ENCODE data around the gene KNL1.

Gene KNL1

DNA sequence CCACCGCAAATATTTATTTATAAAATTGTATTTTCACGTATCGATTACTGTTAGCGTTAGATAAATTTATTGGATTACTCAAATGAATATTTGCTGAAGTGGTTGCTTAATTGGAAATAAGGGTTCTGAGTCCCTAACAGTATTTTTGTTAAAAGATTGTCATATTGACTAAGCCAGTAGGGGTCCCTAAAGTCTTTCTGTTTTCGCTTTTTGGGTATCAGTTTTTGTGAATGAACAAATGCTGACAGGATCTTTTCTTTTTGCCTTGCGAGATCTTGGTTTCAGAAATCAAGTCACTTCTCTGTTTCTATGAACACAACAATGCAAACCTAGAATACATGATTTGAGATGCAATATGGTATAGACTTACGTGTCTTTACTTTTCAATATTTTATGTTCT lies 108.0 kb downstream of the KNL1 start:
- TF ChIP-seq, protein P1, sequence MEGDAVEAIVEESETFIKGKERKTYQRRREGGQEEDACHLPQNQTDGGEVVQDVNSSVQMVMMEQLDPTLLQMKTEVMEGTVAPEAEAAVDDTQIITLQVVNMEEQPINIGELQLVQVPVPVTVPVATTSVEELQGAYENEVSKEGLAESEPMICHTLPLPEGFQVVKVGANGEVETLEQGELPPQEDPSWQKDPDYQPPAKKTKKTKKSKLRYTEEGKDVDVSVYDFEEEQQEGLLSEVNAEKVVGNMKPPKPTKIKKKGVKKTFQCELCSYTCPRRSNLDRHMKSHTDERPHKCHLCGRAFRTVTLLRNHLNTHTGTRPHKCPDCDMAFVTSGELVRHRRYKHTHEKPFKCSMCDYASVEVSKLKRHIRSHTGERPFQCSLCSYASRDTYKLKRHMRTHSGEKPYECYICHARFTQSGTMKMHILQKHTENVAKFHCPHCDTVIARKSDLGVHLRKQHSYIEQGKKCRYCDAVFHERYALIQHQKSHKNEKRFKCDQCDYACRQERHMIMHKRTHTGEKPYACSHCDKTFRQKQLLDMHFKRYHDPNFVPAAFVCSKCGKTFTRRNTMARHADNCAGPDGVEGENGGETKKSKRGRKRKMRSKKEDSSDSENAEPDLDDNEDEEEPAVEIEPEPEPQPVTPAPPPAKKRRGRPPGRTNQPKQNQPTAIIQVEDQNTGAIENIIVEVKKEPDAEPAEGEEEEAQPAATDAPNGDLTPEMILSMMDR (IDR thresholded peaks at IDR 0.05) = peak; percentile 43; the same call in 1 of the 2 replicates

DNA sequence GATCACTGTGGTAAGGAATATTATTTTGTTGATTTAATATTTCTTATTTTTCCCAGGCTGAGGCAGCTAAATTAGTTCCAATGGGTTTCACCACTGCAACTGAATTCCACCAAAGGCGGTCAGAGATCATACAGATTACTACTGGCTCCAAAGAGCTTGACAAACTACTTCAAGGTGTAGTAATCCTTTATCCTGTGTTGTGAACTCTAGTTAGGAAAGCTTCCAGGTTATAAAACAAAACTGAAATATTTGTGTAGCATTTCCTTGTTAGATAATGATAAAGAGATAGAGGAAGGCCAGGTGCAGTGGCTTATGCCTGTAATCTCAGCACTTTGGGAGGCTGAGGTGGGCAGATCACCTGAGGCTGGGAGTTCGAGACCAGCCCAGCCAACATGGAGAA lies 112.1 kb downstream of the KNL1 start:
- TF ChIP-seq, protein P1 (IDR thresholded peaks at IDR 0.05) = no peak
